PC-9 (cell line): ENCODE results near the gene ZNF816.

Experiments used
- EZH2 ChIP-seq: fragments of 200-600 bp; sonication (generic); IDR thresholded peaks from 2 replicates; pipeline ENCODE4 v1.8.0; 2017; ENCODE audit warnings: antibody characterized with exemption, low read depth
- TF ChIP-seq, protein P1 (sequence below): fragments of 200-600 bp; sonication (generic); conservative IDR thresholded peaks from 2 replicates; pipeline ENCODE4 v1.6.1; 2017; ENCODE audit warnings: mixed run types, antibody characterized with exemption, mild to moderate bottlenecking, moderate library complexity

- TF ChIP-seq, protein P1, sequence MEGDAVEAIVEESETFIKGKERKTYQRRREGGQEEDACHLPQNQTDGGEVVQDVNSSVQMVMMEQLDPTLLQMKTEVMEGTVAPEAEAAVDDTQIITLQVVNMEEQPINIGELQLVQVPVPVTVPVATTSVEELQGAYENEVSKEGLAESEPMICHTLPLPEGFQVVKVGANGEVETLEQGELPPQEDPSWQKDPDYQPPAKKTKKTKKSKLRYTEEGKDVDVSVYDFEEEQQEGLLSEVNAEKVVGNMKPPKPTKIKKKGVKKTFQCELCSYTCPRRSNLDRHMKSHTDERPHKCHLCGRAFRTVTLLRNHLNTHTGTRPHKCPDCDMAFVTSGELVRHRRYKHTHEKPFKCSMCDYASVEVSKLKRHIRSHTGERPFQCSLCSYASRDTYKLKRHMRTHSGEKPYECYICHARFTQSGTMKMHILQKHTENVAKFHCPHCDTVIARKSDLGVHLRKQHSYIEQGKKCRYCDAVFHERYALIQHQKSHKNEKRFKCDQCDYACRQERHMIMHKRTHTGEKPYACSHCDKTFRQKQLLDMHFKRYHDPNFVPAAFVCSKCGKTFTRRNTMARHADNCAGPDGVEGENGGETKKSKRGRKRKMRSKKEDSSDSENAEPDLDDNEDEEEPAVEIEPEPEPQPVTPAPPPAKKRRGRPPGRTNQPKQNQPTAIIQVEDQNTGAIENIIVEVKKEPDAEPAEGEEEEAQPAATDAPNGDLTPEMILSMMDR: peak; percentile 87
- TF ChIP-seq EZH2: no peak
Measured at GRCh38 chr19:52993342-52994178, 30.9 kb upstream of the ZNF816 start.
